ENCODE results near the gene CALB2. TPM values are rescaled to one million over a fixed set of nuclear protein-coding genes. Genes with fewer than 3 reads are reported as not detected.

Gene CALB2
- total and polyA plus RNA-seq, 2 of the 8 experiments (the other 6 are each of a cell fraction or from before 2014, with no cell fraction given), result 1.9 to 2.6 TPM

DNA sequence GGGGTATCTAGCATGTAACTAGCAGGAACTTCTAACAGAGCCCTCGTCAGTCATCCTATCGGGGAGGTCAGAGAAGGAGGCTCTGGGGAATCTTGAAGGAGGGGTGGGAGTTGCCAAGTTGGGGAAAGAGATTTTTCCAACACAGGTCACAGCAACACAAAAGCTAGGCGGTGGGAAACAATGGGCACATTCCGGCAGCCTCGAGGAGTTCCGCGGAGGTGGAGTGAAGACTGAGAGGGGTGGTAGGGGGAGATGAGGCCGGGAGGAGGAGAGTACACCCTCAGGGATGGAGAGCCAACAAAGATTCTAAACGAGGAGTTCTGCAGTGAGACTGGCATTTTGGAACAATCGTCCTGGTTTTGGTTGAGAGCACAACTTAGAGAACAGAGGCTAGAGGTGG, 13.5 kb upstream of the CALB2 start:
- no peak overlapping the region for H3K4ac ChIP-seq (replicated peaks; ENCODE audit: insufficient read length, low read depth, low read length)
- no peak overlapping the region for H3K56ac ChIP-seq (replicated peaks; ENCODE audit: insufficient read length, low read depth, low read length)
- H3K27me3 ChIP-seq (replicated peaks in 1 of 4; ENCODE audit: control insufficient read depth in 3 of 4, extremely low read depth in 1 of 4, insufficient read depth in 3 of 4, low read length in 3 of 4), result no peaks in the 10 kb centered on the region; a peak in 1 of 7 replicates
- no peak overlapping the region for H3K14ac ChIP-seq (ENCODE audit: insufficient read length)
- H2AK5ac ChIP-seq (ENCODE audit: low read depth, low read length), result no peak overlapping the region
- 0 out of 2 replicates have a peak overlapping the region, but pooled peaks have one; percentile 55 for H2BK12ac ChIP-seq (ENCODE audit: low read depth, low read length)
- H3K9me3 ChIP-seq (ENCODE audit: insufficient read depth in 2 of 2, low read depth in 1 of 2, low read length in 1 of 2), result no peaks in the 10 kb centered on the region
- H3K79me1 ChIP-seq (ENCODE audit: low read depth, low read length), result no peaks in the 10 kb centered on the region
- H3K79me2 ChIP-seq (ENCODE audit: control insufficient read depth in 1 of 2, insufficient read depth in 2 of 2, low read length in 2 of 2), result no peaks in the 10 kb centered on the region
- H3K18ac ChIP-seq (ENCODE audit: extremely low read depth, low read length), result 0 out of 2 replicates have a peak overlapping the region, but pooled peaks have one; percentile 19
- FAIRE-seq, result no peak
- no peak overlapping the region for H2BK20ac ChIP-seq (ENCODE audit: low read length)
- DNase-seq (ENCODE audit: low read depth in 1 of 2, low spot score in 2 of 2), result no peak
- no peak overlapping the region for H4K5ac ChIP-seq (ENCODE audit: insufficient read length, low read depth, low read length)
- H4K20me1 ChIP-seq (replicated peaks in 1 of 2; ENCODE audit: control insufficient read depth in 1 of 2, insufficient read depth in 2 of 2, low read length in 2 of 2), result peaks cover 0 to 2% of the 10 kb centered on the region in 2 experiments
- WGBS, 2 experiments (ENCODE audit: extremely low coverage in 1 of 2, insufficient coverage in 1 of 2, insufficient read length in 1 of 2, insufficient replicate concordance in 2 of 2, low coverage in 1 of 2, low lambda C conversion rate in 2 of 2, missing lambda C conversion rate in 1 of 2), result 83% methylated on average over 10 of the region's 10 CpGs; no CpG with 5 or more reads in 1 of the 2 experiments
- no peak overlapping the region for H3K23ac ChIP-seq (ENCODE audit: insufficient read length)
- H3K27ac ChIP-seq (ENCODE audit: low read depth, low read length), result no peak overlapping the region
- peaks cover 0 to 5% (median 0%) of the 10 kb centered on the region in 4 experiments; a peak in 2 of 7 replicates for H3K4me1 ChIP-seq (replicated peaks in 1 of 4; ENCODE audit: control insufficient read depth in 3 of 4, insufficient read depth in 4 of 4, low read length in 3 of 4)
- H3K23me2 ChIP-seq (ENCODE audit: low read depth, low read length), result no peaks in the 10 kb centered on the region
- no peaks in the 10 kb centered on the region for H3K36me3 ChIP-seq (ENCODE audit: control insufficient read depth in 2 of 4, insufficient read depth in 4 of 4, low read length in 3 of 4)
- CTCF ChIA-PET (ENCODE audit: partially characterized antibody), result interaction anchor here (0.5 to 6.7 kb wide), 10 partner anchors 8 to 151 kb away, joined by 3 to 37 read pairs (median 4); partner anchors contain the start of gene CALB2
- 0 out of 2 replicates have a peak overlapping the region, but pooled peaks have one; percentile 6 for H2AFZ ChIP-seq (ENCODE audit: low read length)
- no peak overlapping the region for H4K8ac ChIP-seq (ENCODE audit: extremely low read depth, insufficient read depth, low read length)
- H2BK15ac ChIP-seq (ENCODE audit: low read length), result no peak overlapping the region
- H3K9ac ChIP-seq (replicated peaks in 1 of 4; ENCODE audit: extremely low read depth in 1 of 4, low read depth in 3 of 4, low read length in 3 of 4), result no peak overlapping the region
- H2BK5ac ChIP-seq (ENCODE audit: low read depth, low read length), result no peak overlapping the region
- TF ChIP-seq BRCA1 (IDR thresholded peaks at IDR 0.05; ENCODE audit: low read depth, low read length), result no peak
- TF ChIP-seq RXRA (IDR thresholded peaks at IDR 0.05; ENCODE audit: insufficient read depth, low read depth, low read length), result no peak
- no peak for TF ChIP-seq POU5F1 (IDR thresholded peaks at IDR 0.05; ENCODE audit: low read depth, low read length)
- TF ChIP-seq TAF7 (optimal IDR thresholded peaks at IDR 0.05; ENCODE audit: borderline replicate concordance, low read depth, low read length), result no peak
- TF ChIP-seq CEBPB (IDR thresholded peaks at IDR 0.05; ENCODE audit: low read depth, low read length), result no peak
- TF ChIP-seq RAD21 (IDR thresholded peaks at IDR 0.05 in 1 of 2, conservative IDR thresholded peaks at IDR 0.05 in 1 of 2; ENCODE audit: low read depth in 2 of 2, low read length in 2 of 2), result no peak
- no peak for TF ChIP-seq TBP (IDR thresholded peaks at IDR 0.05; ENCODE audit: low read depth, low read length)
- no peak for TF ChIP-seq CHD1 (IDR thresholded peaks at IDR 0.05; ENCODE audit: low read depth, low read length)
- no peak for TF ChIP-seq YY1 (IDR thresholded peaks at IDR 0.05; ENCODE audit: low read depth, low read length)
- TF ChIP-seq SP4 (IDR thresholded peaks at IDR 0.05; ENCODE audit: low read length), result no peak
- TF ChIP-seq MAX (IDR thresholded peaks at IDR 0.05), result no peak
- H2BK120ac ChIP-seq (replicated peaks; ENCODE audit: low read depth, low read length), result no peak overlapping the region
- H3K4me2 ChIP-seq (ENCODE audit: insufficient read depth in 1 of 2, low read depth in 2 of 2, low read length in 2 of 2), result no peak overlapping the region
- no peak overlapping the region for H3K4me3 ChIP-seq (ENCODE audit: extremely low read depth in 1 of 4, insufficient read depth in 2 of 4, low read depth in 3 of 4, low read length in 4 of 4)
- no peak overlapping the region for H4K91ac ChIP-seq (replicated peaks; ENCODE audit: insufficient read length, low read length)
- POLR2A ChIA-PET (ENCODE audit: partially characterized antibody), result interaction anchor here (1.1 kb wide), 1 partner anchor 13 kb away, joined by 3 read pairs; no protein-coding TSS in a partner anchor

Data from H1 (cell line).